ENCODE data around the gene TMEM131. TPM values are rescaled to one million over a fixed set of nuclear protein-coding genes. Genes with fewer than 3 reads are reported as not detected.
"Not testable (repeated sequence)": the region's sequence is repeated elsewhere in the genome, so short reads cannot be mapped to it uniquely, and the experiment has no call there.

TMEM131 gene
- total and polyA plus RNA-seq, 7 donors, result 4.8 to 37.5 (median 24.3) TPM

DNA sequence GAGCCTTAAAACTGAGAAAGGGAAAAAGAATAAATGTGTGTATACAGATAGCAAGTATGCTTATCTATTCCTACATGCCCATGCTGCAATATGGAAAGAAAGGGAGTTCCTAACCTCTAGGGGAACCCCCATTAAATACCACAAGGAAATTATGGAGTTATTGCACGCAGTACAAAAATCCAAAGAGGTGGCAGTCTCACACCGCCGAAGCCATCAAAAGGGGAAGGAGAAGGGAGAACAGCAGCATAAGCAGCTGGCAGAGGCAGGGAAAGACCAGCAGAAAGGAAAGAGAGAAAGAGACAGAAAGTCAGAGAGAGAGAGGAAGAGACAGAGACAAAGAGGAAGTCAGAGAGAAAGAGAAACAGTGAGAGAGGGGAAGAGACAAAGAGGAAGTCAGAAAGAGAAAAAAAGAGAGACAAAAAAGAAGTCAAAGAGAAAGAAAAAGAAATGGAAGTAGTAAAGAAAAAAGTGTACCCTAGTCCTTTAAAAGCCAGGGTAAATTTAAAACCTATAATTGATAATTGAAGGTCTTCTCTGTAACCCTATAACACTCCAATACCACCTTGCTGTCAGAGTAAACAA, 169.4 kb downstream of the TMEM131 start:
- H3K4me1 ChIP-seq; H3K27ac ChIP-seq; H3K27me3 ChIP-seq; DNase-seq; H3K9me3 ChIP-seq; H3K4me3 ChIP-seq; intact Hi-C loops (cut with DNase I): not testable (repeated sequence)
- peaks cover 0 to 13% (median 2%) of the 10 kb centered on the region in 4 donors for H3K36me3 ChIP-seq
- WGBS, 2 donors, result 66 to 88% methylated on average over 3 of the region's 3 CpGs

DNA sequence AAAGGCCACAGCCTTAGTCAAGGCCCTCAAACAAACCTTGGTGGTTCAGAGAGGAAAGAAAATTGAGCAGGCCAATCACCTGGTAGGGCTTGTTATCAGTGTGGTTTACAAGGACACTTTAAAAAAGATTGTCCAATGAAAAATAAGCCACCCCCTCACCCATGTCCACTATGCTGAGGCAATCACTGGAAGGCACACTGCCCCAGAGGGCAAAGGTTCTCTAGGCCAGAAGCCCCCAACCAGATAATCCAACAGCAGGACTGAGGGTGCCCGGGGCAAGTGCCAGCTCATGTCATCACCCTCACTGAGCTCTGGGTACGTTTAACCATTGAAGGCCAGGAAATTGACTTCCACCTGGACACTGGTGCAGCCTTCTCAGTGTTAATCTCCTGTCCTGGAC, 171.7 kb downstream of the TMEM131 start:
- 94 to 98% methylated on average over 2 of the region's 2 CpGs for WGBS, 2 donors
- H3K27me3 ChIP-seq; H3K9me3 ChIP-seq; DNase-seq; intact Hi-C loops (cut with DNase I); H3K4me3 ChIP-seq; H3K27ac ChIP-seq; H3K4me1 ChIP-seq: not testable (repeated sequence)
- H3K36me3 ChIP-seq, result peaks cover 0 to 23% (median 2%) of the 10 kb centered on the region in 4 donors

DNA sequence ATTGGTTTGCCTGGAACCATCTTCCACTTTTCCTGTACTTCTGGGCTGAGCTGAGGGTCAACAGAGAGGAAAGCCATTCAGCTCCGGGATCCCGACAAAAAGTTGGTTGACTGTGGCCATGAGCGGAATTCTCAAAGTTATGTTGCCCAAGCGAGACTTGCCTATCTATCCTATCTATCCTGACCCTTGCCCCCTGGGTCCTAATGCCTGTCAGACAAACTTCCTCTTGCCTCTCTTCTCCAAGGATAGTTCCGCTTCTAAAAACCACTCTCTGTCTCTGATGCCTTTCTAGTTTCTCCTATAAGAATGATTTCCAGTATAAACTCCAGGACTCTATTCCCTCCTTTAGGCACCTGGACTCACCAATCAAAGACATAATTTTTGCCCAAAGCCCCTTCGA, 173.9 kb downstream of the TMEM131 start:
- H3K27ac ChIP-seq; H3K27me3 ChIP-seq; DNase-seq; H3K9me3 ChIP-seq; H3K4me3 ChIP-seq; intact Hi-C loops (cut with DNase I); H3K4me1 ChIP-seq: not testable (repeated sequence)
- 97 to 98% methylated on average over 6 of the region's 6 CpGs for WGBS, 2 donors
- H3K36me3 ChIP-seq, result peaks cover 0 to 37% (median 2%) of the 10 kb centered on the region in 4 donors

DNA sequence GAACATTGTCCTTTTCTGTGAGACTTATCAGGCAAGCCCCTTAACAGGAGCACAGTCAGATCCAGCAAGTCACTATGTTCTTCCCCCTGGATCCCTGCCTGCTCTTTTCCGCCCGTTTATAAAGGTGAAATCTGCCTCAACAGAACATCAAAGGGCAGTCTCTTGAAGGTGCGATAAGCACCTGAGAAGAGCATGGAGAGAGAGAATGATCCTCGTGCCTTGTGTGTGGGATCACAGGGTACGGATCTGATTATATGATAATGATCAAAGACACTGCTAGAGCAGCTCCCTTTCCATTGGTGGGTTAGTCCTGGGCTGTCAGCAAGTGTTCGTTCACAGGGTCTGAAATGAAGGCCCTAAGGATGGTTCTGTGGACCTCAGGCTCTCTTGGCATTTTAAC, 176.0 kb downstream of the TMEM131 start:
- no peak overlapping the region for H3K4me3 ChIP-seq
- H3K9me3 ChIP-seq, result no peaks in the 10 kb centered on the region
- H3K27ac ChIP-seq, result no peak overlapping the region
- no peaks in the 10 kb centered on the region for H3K27me3 ChIP-seq
- TF ChIP-seq, protein P1, sequence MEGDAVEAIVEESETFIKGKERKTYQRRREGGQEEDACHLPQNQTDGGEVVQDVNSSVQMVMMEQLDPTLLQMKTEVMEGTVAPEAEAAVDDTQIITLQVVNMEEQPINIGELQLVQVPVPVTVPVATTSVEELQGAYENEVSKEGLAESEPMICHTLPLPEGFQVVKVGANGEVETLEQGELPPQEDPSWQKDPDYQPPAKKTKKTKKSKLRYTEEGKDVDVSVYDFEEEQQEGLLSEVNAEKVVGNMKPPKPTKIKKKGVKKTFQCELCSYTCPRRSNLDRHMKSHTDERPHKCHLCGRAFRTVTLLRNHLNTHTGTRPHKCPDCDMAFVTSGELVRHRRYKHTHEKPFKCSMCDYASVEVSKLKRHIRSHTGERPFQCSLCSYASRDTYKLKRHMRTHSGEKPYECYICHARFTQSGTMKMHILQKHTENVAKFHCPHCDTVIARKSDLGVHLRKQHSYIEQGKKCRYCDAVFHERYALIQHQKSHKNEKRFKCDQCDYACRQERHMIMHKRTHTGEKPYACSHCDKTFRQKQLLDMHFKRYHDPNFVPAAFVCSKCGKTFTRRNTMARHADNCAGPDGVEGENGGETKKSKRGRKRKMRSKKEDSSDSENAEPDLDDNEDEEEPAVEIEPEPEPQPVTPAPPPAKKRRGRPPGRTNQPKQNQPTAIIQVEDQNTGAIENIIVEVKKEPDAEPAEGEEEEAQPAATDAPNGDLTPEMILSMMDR (IDR thresholded peaks at IDR 0.05), result no peak
- TF ChIP-seq POLR2AphosphoS5 (IDR thresholded peaks at IDR 0.05) (no peak), EP300 (IDR thresholded peaks at IDR 0.05) (no peak), POLR2A (IDR thresholded peaks at IDR 0.05) (no peak)
- no peaks in the 10 kb centered on the region for H3K4me1 ChIP-seq
- 82 to 87% methylated on average over 6 of the region's 6 CpGs for WGBS, 2 donors
- peaks cover 0 to 38% (median 2%) of the 10 kb centered on the region in 4 donors for H3K36me3 ChIP-seq
- DNase-seq, result no peak
- intact Hi-C loops (cut with DNase I), result no loop called here

DNA sequence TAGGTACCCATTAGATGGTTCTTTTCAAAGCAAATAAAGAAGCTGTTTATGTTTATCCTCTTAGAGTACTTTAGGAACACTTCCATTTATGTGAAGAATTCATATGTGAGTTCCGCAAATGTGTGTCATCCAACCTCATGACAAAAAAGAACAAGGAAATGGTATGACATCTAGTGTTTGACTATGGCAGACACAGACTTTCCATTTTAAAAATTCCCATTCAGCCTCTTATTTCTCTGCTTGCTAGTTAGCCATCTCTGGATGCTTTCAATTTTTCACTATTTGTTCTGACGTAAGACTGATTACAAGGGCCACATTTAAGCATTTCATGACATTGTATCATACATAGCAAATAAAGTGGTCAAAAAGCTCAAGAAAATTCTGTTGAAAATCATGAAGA, 179.3 kb downstream of the TMEM131 start:
- DNase-seq, result no peak
- peaks cover 0 to 60% (median 4%) of the 10 kb centered on the region in 4 donors for H3K36me3 ChIP-seq
- H3K4me3 ChIP-seq, result no peak overlapping the region
- TF ChIP-seq POLR2A (IDR thresholded peaks at IDR 0.05) (no peak), EP300 (IDR thresholded peaks at IDR 0.05) (no peak), POLR2AphosphoS5 (IDR thresholded peaks at IDR 0.05) (no peak)
- TF ChIP-seq, protein P1 (IDR thresholded peaks at IDR 0.05), result no peak
- H3K27me3 ChIP-seq, result no peaks in the 10 kb centered on the region
- 98% methylated on average over 2 of the region's 2 CpGs for WGBS, 2 donors
- no peaks in the 10 kb centered on the region for H3K4me1 ChIP-seq
- H3K9me3 ChIP-seq, result no peaks in the 10 kb centered on the region
- intact Hi-C loops (cut with DNase I), result no loop called here
- H3K27ac ChIP-seq, result no peak overlapping the region

DNA sequence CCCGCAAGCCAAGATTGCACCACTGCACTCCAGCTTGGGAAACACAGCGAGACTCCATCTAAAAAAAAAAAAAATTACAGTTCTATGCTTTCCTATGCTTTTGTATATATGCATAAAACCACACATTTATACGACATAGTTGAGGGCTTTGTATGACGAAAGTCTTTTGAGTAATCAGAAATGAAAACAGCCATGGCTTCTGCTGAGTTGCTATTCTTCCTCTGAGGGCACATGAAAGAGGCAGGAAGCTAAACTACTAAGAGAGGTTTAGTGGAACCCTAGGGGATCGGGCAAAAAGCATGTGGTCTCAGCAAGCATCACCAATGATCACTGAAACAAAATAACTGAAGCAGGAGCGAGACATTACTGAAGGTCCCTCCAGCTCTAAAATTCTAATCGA, 182.8 kb downstream of the TMEM131 start:
- 92 to 96% methylated on average over 7 of the region's 7 CpGs for WGBS, 2 donors
- no peak overlapping the region for H3K4me3 ChIP-seq
- intact Hi-C loops (cut with DNase I), result no loop called here
- H3K27me3 ChIP-seq, result no peaks in the 10 kb centered on the region
- DNase-seq, result no peak
- no peak overlapping the region for H3K27ac ChIP-seq
- TF ChIP-seq POLR2A (IDR thresholded peaks at IDR 0.05) (no peak), POLR2AphosphoS5 (IDR thresholded peaks at IDR 0.05) (no peak), EP300 (IDR thresholded peaks at IDR 0.05) (no peak)
- TF ChIP-seq, protein P1 (IDR thresholded peaks at IDR 0.05), result no peak
- no peaks in the 10 kb centered on the region for H3K4me1 ChIP-seq
- peaks cover 0 to 72% (median 4%) of the 10 kb centered on the region in 4 donors for H3K36me3 ChIP-seq
- H3K9me3 ChIP-seq, result no peaks in the 10 kb centered on the region

Measured in sigmoid colon (tissue), 7 donors.